ENCODE measurements around the gene WSB1. TPM values are rescaled to one million over a fixed set of nuclear protein-coding genes. Genes with fewer than 3 reads are reported as not detected.

Gene WSB1
- total and polyA plus RNA-seq, 9 of the 15 experiments (the other 6 are each of a cell fraction or from before 2014, with no cell fraction given): 22.8 to 229 (median 81.1) TPM

- TF ChIP-seq TBP (optimal IDR thresholded peaks at IDR 0.05; ENCODE audit: low read depth, low read length) (peak; percentile 42), ATF7 (IDR thresholded peaks at IDR 0.05) (peak; percentile 71; the same call in 1 of the 2 replicates), ZHX1 (conservative IDR thresholded peaks at IDR 0.05; ENCODE audit: low read length) (0 out of 2 replicates have a peak, but pooled peaks have one; percentile 67), HMGN3 (IDR thresholded peaks at IDR 0.05; ENCODE audit: borderline replicate concordance, extremely low read depth, insufficient read length, low read depth, low read length) (peak; percentile 55), ESRRA (IDR thresholded peaks at IDR 0.05; ENCODE audit: borderline replicate concordance, low read depth) (peak; percentile 54), CC2D1A (IDR thresholded peaks at IDR 0.05) (peak; percentile 89), RCOR1 (IDR thresholded peaks at IDR 0.05; ENCODE audit: borderline replicate concordance in 1 of 2, low read depth in 2 of 2, low read length in 2 of 2) (peak in 1 of 2 experiments; percentile 80; a peak in 2 of 4 replicates), CTCF (IDR thresholded peaks at IDR 0.05 in 2 of 3, conservative IDR thresholded peaks at IDR 0.05 in 1 of 3; ENCODE audit: insufficient read depth in 2 of 3, low read depth in 1 of 3, low read length in 3 of 3) (peak; percentile 95 to 97 (median 96)), TGIF2 (CRISPR knock-in tag; IDR thresholded peaks at IDR 0.05) (no peak), ZFP36 (IDR thresholded peaks at IDR 0.05; ENCODE audit: low read depth, low read length, partially characterized antibody) (peak; percentile 27), ARID1B (IDR thresholded peaks at IDR 0.05) (peak; percentile 35), REST (IDR thresholded peaks at IDR 0.05; ENCODE audit: borderline replicate concordance) (peak; percentile 96), REST (CRISPR knock-in tag; IDR thresholded peaks at IDR 0.05; ENCODE audit: low read depth) (no peak)
- TF ChIP-seq, protein P1, sequence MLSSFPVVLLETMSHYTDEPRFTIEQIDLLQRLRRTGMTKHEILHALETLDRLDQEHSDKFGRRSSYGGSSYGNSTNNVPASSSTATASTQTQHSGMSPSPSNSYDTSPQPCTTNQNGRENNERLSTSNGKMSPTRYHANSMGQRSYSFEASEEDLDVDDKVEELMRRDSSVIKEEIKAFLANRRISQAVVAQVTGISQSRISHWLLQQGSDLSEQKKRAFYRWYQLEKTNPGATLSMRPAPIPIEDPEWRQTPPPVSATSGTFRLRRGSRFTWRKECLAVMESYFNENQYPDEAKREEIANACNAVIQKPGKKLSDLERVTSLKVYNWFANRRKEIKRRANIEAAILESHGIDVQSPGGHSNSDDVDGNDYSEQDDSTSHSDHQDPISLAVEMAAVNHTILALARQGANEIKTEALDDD (IDR thresholded peaks at IDR 0.05): peak; percentile 22; the same call in 1 of the 2 replicates
Measured at GRCh38 chr17:27245230-27245696, 48.7 kb upstream of the WSB1 start (continued).
